ENCODE data around the gene SDHB. TPM values are rescaled to one million over a fixed set of nuclear protein-coding genes. Genes with fewer than 3 reads are reported as not detected.
A peak's percentile ranks its signal among the peaks of the same experiment; 100 is the strongest.

The SDHB gene
- total and polyA plus RNA-seq, 2 experiments from 2014 or later, result 126 to 156 TPM

DNA sequence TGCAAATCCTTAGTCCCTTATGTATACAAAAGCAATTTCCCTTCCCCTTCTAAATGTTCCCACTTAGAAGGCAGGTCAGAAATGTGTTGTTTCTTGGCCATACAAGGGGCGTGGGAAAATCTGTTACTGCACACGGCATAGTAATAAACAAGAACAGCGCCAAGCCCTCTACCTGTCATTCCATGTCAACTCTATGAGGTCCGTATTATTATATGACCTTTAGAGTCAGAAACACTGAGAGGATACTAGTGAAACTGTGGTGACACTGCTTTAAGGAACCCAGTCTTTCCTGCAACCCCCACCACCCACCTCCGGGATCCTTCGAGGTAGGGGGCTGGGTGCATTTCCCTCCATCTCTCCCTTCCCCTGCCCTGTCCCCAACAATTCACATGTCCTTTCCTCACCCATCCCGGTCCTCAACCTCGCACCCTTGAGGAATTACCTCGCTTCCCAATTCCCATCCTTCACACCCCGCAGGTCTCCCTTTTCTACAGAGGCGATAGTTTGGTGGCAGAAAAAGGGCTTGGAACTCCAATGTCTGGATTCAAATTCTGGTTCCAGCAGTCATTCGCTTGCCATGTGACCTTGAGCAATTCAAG lies 647 bp downstream of the SDHB start:
- peak overlapping the region; percentile 47 for H3K4me3 ChIP-seq
- TF ChIP-seq CTCF (IDR thresholded peaks at IDR 0.05; ENCODE audit: low read depth, low read length), result no peak
- no peak for DNase-seq (ENCODE audit: low read depth in 1 of 2, low spot score in 1 of 2)
- no peaks in the 10 kb centered on the region for H3K9me3 ChIP-seq (ENCODE audit: low read depth)
- peak overlapping the region; percentile 80 for H3K27ac ChIP-seq
- H3K4me1 ChIP-seq (ENCODE audit: low read depth), result peaks cover 7% of the 10 kb centered on the region
- H3K27me3 ChIP-seq, result no peaks in the 10 kb centered on the region
- H3K36me3 ChIP-seq, result no peaks in the 10 kb centered on the region

DNA sequence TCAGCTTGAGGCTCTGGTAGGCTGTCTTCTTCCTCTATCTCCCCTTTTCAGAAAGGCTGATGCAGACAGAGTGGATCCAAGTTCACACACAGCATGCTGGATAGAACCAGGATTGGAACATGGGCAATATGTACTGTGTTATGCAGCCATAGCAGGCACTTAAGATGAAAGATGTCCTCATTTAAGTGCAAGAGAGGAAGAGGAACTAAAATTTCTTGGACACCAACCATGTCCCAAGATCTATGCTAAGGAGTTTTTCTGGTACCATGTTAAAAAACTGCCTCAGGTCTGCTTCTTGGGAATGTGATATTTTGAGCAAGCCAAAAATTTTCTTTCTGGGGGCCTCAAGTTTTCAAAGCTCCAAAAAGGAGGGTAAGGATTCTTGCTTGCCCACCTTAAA lies 1.2 kb downstream of the SDHB start:
- no peaks in the 10 kb centered on the region for H3K9me3 ChIP-seq (ENCODE audit: low read depth)
- H3K27me3 ChIP-seq, result no peaks in the 10 kb centered on the region
- no peak for TF ChIP-seq CTCF (IDR thresholded peaks at IDR 0.05; ENCODE audit: low read depth, low read length)
- H3K4me3 ChIP-seq, result peak overlapping the region; percentile 47
- peaks cover 2% of the 10 kb centered on the region for H3K36me3 ChIP-seq
- H3K27ac ChIP-seq, result no peak overlapping the region
- no peak for DNase-seq (ENCODE audit: low read depth in 1 of 2, low spot score in 1 of 2)
- H3K4me1 ChIP-seq (ENCODE audit: low read depth), result peaks cover 7% of the 10 kb centered on the region

DNA sequence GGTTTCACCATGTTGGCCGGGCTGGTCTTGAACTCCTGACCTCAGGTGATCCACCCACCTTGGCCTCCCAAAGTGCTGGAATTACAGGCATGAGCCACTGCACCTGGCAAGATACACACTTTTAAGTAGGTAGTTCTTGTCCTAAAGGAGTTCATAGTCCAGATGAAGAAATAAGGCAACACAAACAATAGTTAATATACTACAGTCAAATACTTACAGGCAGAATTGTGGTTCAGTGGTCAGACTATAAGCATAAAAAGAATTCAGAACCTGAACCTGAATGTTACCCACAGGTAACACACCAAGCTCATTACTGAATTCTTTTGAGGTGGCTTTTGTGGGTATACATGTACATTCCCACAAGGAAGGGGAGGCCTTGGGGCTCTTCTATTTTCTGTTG lies 1.8 kb downstream of the SDHB start:
- TF ChIP-seq CTCF (IDR thresholded peaks at IDR 0.05; ENCODE audit: low read depth, low read length), result no peak
- no peak overlapping the region for H3K4me3 ChIP-seq

GRCh38 chr1:17047924-17048323 lies 5.9 kb downstream of the SDHB start:
- DNase-seq (ENCODE audit: low read depth in 1 of 2, low spot score in 1 of 2), result no peak
- Histone ChIP-seq H3K27me3 (no peaks in the 10 kb centered on the region), H3K27ac (peak overlapping the region; percentile 34), H3K36me3 (peaks cover 18% of the 10 kb centered on the region), H3K4me1 (ENCODE audit: low read depth) (peaks cover 9% of the 10 kb centered on the region), H3K9me3 (ENCODE audit: low read depth) (no peaks in the 10 kb centered on the region), H3K4me3 (no peak overlapping the region)
- no peak for TF ChIP-seq CTCF (IDR thresholded peaks at IDR 0.05; ENCODE audit: low read depth, low read length)

More for the DNA sequence above, 1.8 kb downstream of the SDHB start:
- no peaks in the 10 kb centered on the region for H3K9me3 ChIP-seq (ENCODE audit: low read depth)
- no peaks in the 10 kb centered on the region for H3K27me3 ChIP-seq
- no peak overlapping the region for H3K27ac ChIP-seq
- peaks cover 7% of the 10 kb centered on the region for H3K4me1 ChIP-seq (ENCODE audit: low read depth)
- H3K36me3 ChIP-seq, result peaks cover 2% of the 10 kb centered on the region
- no peak for DNase-seq (ENCODE audit: low read depth in 1 of 2, low spot score in 1 of 2)

DNA sequence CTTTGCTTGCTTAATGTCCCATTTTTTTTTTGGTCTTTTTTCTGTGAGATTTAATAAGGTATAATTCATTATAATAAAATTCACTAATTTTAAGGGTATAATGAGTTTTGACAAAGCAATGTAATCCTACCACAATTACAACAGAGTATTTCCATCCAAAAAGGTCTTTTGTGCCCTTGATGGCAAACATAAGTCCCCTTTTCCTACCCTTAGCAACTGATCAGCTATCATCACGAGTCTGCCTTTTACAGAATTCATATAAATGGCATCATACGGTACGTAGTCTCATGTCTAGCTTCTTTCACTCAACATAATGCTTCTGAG lies 7.5 kb downstream of the SDHB start:
- Histone ChIP-seq H3K27me3 (no peaks in the 10 kb centered on the region), H3K36me3 (peaks cover 25% of the 10 kb centered on the region), H3K4me3 (no peak overlapping the region), H3K9me3 (ENCODE audit: low read depth) (no peaks in the 10 kb centered on the region), H3K27ac (no peak overlapping the region), H3K4me1 (ENCODE audit: low read depth) (peaks cover 3% of the 10 kb centered on the region)
- no peak for DNase-seq (ENCODE audit: low read depth in 1 of 2, low spot score in 1 of 2)
- no peak for TF ChIP-seq CTCF (IDR thresholded peaks at IDR 0.05; ENCODE audit: low read depth, low read length)
